Endothelial cell of umbilical vein (primary cell): ENCODE results near the gene ICA1L.

Experiments used
- POLR2A ChIP-seq: IDR thresholded peaks from 2 replicates; pipeline ENCODE4 v1.6.1; 2012; ENCODE audit warnings: low read depth, mild to moderate bottlenecking, control low read depth, low read length
- POLR2AphosphoS5 ChIP-seq: IDR thresholded peaks from 2 replicates; pipeline ENCODE4 v1.6.1; 2012; ENCODE audit warnings: low read depth, mild to moderate bottlenecking, control low read depth, low read length, moderate library complexity; ENCODE audit not compliant: insufficient read depth
- TF ChIP-seq, protein P1 (sequence below), 2 donors: IDR thresholded peaks; 1 replicate in 1 of 2; 2 replicates in 1 of 2; pipeline ENCODE4 v1.5.1; 2011; ENCODE audit warnings: low read length in 2 of 2, mild to moderate bottlenecking in 2 of 2, moderate library complexity in 2 of 2, control low read depth in 1 of 2, inconsistent platforms in 1 of 2, low read depth in 1 of 2; ENCODE audit not compliant: insufficient read depth in 1 of 2; ENCODE audit errors: extremely low read depth in 1 of 2

DNA sequence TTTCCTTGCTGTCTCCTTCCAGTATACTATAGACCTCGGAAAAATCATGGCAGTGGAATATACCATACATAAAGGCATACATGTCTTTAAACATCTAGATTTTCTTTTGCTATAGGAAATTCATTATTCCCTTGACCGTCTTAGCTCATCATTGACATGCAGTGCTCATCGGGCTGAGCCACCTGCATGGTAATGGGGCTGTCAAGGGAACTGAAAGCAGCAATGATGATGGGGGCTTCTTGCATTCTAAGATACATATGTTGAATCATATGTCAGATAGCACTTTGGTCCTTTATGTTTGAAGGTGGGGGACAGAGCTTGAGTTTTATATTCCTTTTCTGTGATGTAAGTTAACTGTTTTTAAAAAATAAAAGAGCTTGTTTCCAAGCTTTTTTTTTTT is 106.6 kb downstream of the ICA1L start:
- no peak for TF ChIP-seq POLR2AphosphoS5
- TF ChIP-seq, protein P1, sequence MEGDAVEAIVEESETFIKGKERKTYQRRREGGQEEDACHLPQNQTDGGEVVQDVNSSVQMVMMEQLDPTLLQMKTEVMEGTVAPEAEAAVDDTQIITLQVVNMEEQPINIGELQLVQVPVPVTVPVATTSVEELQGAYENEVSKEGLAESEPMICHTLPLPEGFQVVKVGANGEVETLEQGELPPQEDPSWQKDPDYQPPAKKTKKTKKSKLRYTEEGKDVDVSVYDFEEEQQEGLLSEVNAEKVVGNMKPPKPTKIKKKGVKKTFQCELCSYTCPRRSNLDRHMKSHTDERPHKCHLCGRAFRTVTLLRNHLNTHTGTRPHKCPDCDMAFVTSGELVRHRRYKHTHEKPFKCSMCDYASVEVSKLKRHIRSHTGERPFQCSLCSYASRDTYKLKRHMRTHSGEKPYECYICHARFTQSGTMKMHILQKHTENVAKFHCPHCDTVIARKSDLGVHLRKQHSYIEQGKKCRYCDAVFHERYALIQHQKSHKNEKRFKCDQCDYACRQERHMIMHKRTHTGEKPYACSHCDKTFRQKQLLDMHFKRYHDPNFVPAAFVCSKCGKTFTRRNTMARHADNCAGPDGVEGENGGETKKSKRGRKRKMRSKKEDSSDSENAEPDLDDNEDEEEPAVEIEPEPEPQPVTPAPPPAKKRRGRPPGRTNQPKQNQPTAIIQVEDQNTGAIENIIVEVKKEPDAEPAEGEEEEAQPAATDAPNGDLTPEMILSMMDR (IDR thresholded peaks at IDR 0.05; ENCODE audit: extremely low read depth in 1 of 2, insufficient read depth in 1 of 2, low read depth in 1 of 2, low read length in 2 of 2): no peak
- no peak for TF ChIP-seq POLR2A
